Activated CD4-positive, alpha-beta T cell treated with anti-CD3 and anti-CD28 coated beads, Interleukin-2, amount 50 U/mL, for 16 hours (primary cell): ENCODE data around the gene RASL10A.
A peak's percentile ranks its signal among the peaks of the same experiment; 100 is the strongest.

ENCODE experiments used
- DNase-seq: peaks from one replicate; pipeline ENCODE4 v3.0.0-alpha.2; 2020

Gene RASL10A

GRCh38 chr22:29302681-29303465 lies 12.6 kb downstream of the RASL10A start:
- no peak for DNase-seq

- no peak for DNase-seq
These were observed 13.2 kb downstream of the RASL10A start for GRCh38 chr22:29302402-29302680.

GRCh38 chr22:29301716-29302401 lies 13.6 kb downstream of the RASL10A start:
- DNase-seq: no peak

- DNase-seq: no peak
These were observed 14.5 kb downstream of the RASL10A start for GRCh38 chr22:29300807-29301601.

GRCh38 chr22:29300467-29300806 lies 15.1 kb downstream of the RASL10A start:
- no peak for DNase-seq

- no peak for DNase-seq
These were observed 16.2 kb downstream of the RASL10A start for GRCh38 chr22:29299136-29299900.

GRCh38 chr22:29298641-29299040 lies 16.9 kb downstream of the RASL10A start:
- DNase-seq: no peak

GRCh38 chr22:29292379-29292778 lies 23.1 kb downstream of the RASL10A start:
- DNase-seq: no peak

- DNase-seq: no peak
These were observed 24.3 kb downstream of the RASL10A start for GRCh38 chr22:29291215-29291614.

GRCh38 chr22:29290061-29290460 lies 25.4 kb downstream of the RASL10A start:
- no peak for DNase-seq

- no peak for DNase-seq
These were observed 26.7 kb downstream of the RASL10A start for GRCh38 chr22:29288837-29289236.

- no peak for DNase-seq
These were observed 31.3 kb downstream of the RASL10A start for GRCh38 chr22:29284196-29284595.

GRCh38 chr22:29277927-29278326 lies 37.6 kb downstream of the RASL10A start:
- no peak for DNase-seq

- DNase-seq: no peak
These were observed 39.5 kb downstream of the RASL10A start for GRCh38 chr22:29275819-29276565.

GRCh38 chr22:29275167-29275566 lies 40.3 kb downstream of the RASL10A start:
- DNase-seq: no peak

- DNase-seq: no peak
These were observed 42.9 kb downstream of the RASL10A start for GRCh38 chr22:29272624-29273023.

- DNase-seq: no peak
These were observed 44.8 kb downstream of the RASL10A start for GRCh38 chr22:29270475-29271271.

GRCh38 chr22:29269731-29270474 lies 45.6 kb downstream of the RASL10A start:
- DNase-seq: peak; percentile 27

- no peak for DNase-seq
These were observed 46.3 kb downstream of the RASL10A start for GRCh38 chr22:29269230-29269604.

- peak; percentile 33 for DNase-seq
These were observed 46.8 kb downstream of the RASL10A start for GRCh38 chr22:29268511-29269229.
